Nephron progenitor cell (in vitro differentiated cells): ENCODE measurements around the gene P3H4.
"Not testable (repeated sequence)": the region's sequence is repeated elsewhere in the genome, so short reads cannot be mapped to it uniquely, and the experiment has no call there.

Experiments
- DNase-seq: peaks from one replicate; pipeline ENCODE4 v3.0.0; 2021
- H3K27ac Mint-ChIP-seq: 2 replicates; pipeline ENCODE4 v1.8.0; 2021; ENCODE audit warnings: mild to moderate bottlenecking, moderate library complexity, mixed read lengths
- H3K27me3 Mint-ChIP-seq: 2 replicates; pipeline ENCODE4 v1.8.0; 2021; ENCODE audit warnings: mild to moderate bottlenecking, low read depth, mixed read lengths; ENCODE audit not compliant: poor library complexity
- H3K36me3 Mint-ChIP-seq: 2 replicates; pipeline ENCODE4 v1.8.0; 2021; ENCODE audit warnings: low read depth, mixed read lengths
- H3K4me1 Mint-ChIP-seq: 2 replicates; pipeline ENCODE4 v1.8.0; 2021; ENCODE audit warnings: mixed read lengths
- H3K4me3 Mint-ChIP-seq: 2 replicates; pipeline ENCODE4 v1.8.0; 2021; ENCODE audit warnings: mild to moderate bottlenecking, moderate library complexity, mixed read lengths
- H3K9me3 Mint-ChIP-seq: 2 replicates; pipeline ENCODE4 v1.8.0; 2021; ENCODE audit warnings: mild to moderate bottlenecking, moderate library complexity, mixed read lengths
- TF ChIP-seq, protein P1 (sequence below): fragments of 200-600 bp; sonication (generic); IDR thresholded peaks from 2 replicates; pipeline ENCODE4 v1.5.0; 2021; ENCODE audit warnings: antibody characterized with exemption

Gene P3H4

GRCh38 chr17:41811549-41812380 is at the start of gene P3H4:
Gene P3H4 (minus strand): TSS chr17:41811949. CDS start chr17:41811915, 34 bp downstream.
- H3K4me3 Mint-ChIP-seq, result peak within 1 kb of the TSS; percentile 93
- H3K27me3 Mint-ChIP-seq, result peaks cover 3% of the 10 kb centered on the region
- H3K36me3 Mint-ChIP-seq, result peaks cover 33% of the 10 kb centered on the region
- no peaks in the 10 kb centered on the region for H3K9me3 Mint-ChIP-seq
- peak within 1 kb of the TSS; percentile 98 for H3K27ac Mint-ChIP-seq
- peaks cover 50% of the 10 kb centered on the region for H3K4me1 Mint-ChIP-seq
- DNase-seq, result peak; percentile 80
- TF ChIP-seq, protein P1, sequence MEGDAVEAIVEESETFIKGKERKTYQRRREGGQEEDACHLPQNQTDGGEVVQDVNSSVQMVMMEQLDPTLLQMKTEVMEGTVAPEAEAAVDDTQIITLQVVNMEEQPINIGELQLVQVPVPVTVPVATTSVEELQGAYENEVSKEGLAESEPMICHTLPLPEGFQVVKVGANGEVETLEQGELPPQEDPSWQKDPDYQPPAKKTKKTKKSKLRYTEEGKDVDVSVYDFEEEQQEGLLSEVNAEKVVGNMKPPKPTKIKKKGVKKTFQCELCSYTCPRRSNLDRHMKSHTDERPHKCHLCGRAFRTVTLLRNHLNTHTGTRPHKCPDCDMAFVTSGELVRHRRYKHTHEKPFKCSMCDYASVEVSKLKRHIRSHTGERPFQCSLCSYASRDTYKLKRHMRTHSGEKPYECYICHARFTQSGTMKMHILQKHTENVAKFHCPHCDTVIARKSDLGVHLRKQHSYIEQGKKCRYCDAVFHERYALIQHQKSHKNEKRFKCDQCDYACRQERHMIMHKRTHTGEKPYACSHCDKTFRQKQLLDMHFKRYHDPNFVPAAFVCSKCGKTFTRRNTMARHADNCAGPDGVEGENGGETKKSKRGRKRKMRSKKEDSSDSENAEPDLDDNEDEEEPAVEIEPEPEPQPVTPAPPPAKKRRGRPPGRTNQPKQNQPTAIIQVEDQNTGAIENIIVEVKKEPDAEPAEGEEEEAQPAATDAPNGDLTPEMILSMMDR, result peak; percentile 44

- Mint-ChIP-seq H3K4me1 (peaks cover 31% of the 10 kb centered on the region), H3K27me3 (peaks cover 3% of the 10 kb centered on the region), H3K36me3 (peaks cover 6% of the 10 kb centered on the region), H3K4me3 (no peak overlapping the region), H3K9me3 (no peaks in the 10 kb centered on the region), H3K27ac (peak overlapping the region; percentile 73)
- TF ChIP-seq, protein P1, result no peak
- DNase-seq, result no peak
Measured at GRCh38 chr17:41860254-41860931, 48.6 kb upstream of the P3H4 start.

DNA sequence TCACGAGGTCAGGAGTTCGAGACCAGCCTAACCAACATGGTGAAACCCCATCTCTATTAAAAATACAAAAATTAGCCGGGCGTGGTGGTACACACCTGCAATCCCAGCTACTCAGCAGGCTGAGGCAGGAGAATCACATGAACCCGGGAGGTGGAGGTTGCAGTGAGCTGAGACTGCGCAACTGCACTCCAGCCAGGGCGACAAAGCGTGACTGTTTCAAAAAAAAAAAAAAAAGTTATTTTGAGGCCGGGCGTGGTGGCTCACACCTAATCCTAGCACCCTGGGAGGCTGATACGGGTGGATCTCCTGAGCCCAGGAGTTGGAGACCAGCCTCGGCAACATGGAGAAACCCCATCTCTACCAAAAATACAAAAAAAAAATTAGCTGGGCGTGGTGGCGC is 39.6 kb upstream of the P3H4 start:
- H3K4me3 Mint-ChIP-seq, H3K9me3 Mint-ChIP-seq, H3K27ac Mint-ChIP-seq, H3K27me3 Mint-ChIP-seq, DNase-seq: not testable (repeated sequence)
- H3K4me1 Mint-ChIP-seq, result peaks cover 29% of the 10 kb centered on the region
- H3K36me3 Mint-ChIP-seq, result peaks cover 29% of the 10 kb centered on the region

DNA sequence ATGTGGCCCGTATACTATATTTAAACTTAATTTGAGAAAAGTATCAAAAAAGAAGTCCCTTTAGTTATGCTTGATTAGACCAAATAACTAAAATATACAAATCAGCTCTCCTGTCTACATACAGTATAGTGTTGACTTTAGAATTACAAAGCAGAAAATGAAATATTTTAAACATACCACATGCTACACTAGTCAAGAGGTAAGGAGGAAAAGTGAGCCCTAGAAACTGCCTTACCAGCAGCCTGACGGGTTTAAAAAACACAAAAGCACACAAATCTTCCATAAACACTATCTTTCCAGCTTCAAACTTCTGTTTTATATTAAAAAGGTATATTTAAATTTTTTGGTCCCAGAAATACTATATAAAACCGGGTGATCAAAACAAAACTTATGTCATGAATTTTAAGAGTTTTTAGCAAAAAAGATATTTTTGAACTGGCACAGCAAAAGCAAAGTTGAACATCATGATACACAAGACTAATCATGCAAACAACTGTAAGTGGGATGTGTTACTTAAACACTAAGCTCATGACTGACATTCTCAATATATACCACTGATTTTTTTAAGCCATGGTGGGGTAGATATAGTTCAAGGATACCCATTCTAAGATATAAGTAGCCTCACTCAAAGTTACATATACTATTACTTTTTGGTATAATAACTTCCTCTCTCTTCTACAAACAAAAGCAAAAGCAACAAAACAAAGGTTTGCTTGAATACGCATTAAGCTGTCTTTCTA is 37.7 kb upstream of the P3H4 start:
- Mint-ChIP-seq H3K36me3 (peaks cover 23% of the 10 kb centered on the region), H3K4me1 (peaks cover 29% of the 10 kb centered on the region), H3K27me3 (no peaks in the 10 kb centered on the region), H3K9me3 (no peaks in the 10 kb centered on the region), H3K27ac (no peak overlapping the region), H3K4me3 (no peak overlapping the region)
- TF ChIP-seq, protein P1, result no peak
- no peak for DNase-seq

GRCh38 chr17:41848788-41849187 is 37.0 kb upstream of the P3H4 start:
- no peak for DNase-seq
- Mint-ChIP-seq H3K27ac (no peak overlapping the region), H3K36me3 (peaks cover 17% of the 10 kb centered on the region), H3K4me1 (peaks cover 29% of the 10 kb centered on the region), H3K27me3 (no peaks in the 10 kb centered on the region), H3K4me3 (no peak overlapping the region), H3K9me3 (no peaks in the 10 kb centered on the region)
- TF ChIP-seq, protein P1, result no peak

DNA sequence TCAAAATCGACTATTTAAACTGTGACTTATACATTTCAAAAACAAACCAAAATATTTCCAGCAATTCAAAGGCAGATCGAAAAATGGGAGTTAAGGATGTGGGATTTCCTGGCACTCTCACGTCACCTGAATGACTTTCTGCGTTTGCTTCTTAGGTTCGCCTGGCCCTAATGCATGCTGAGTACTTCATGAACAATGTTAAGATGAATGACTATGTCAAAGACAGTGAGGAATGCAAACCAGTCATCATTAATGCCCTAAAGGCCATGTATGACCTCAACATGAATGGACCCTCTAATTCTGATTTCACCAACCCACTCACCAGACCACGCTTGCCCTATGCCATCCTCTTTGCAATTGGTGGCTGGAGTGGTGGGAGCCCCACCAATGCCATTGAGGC is 33.2 kb upstream of the P3H4 start:
- H3K27ac Mint-ChIP-seq, result no peak overlapping the region
- peaks cover 5% of the 10 kb centered on the region for H3K36me3 Mint-ChIP-seq
- TF ChIP-seq, protein P1, result no peak
- DNase-seq, result no peak
- no peaks in the 10 kb centered on the region for H3K27me3 Mint-ChIP-seq
- H3K4me3 Mint-ChIP-seq, result no peak overlapping the region
- H3K4me1 Mint-ChIP-seq, result peaks cover 23% of the 10 kb centered on the region
- no peaks in the 10 kb centered on the region for H3K9me3 Mint-ChIP-seq

- H3K4me3 Mint-ChIP-seq, H3K27me3 Mint-ChIP-seq, H3K4me1 Mint-ChIP-seq, H3K36me3 Mint-ChIP-seq, DNase-seq, H3K9me3 Mint-ChIP-seq, H3K27ac Mint-ChIP-seq: not testable (repeated sequence)
Measured at GRCh38 chr17:41840781-41841180, 29.0 kb upstream of the P3H4 start.

DNA sequence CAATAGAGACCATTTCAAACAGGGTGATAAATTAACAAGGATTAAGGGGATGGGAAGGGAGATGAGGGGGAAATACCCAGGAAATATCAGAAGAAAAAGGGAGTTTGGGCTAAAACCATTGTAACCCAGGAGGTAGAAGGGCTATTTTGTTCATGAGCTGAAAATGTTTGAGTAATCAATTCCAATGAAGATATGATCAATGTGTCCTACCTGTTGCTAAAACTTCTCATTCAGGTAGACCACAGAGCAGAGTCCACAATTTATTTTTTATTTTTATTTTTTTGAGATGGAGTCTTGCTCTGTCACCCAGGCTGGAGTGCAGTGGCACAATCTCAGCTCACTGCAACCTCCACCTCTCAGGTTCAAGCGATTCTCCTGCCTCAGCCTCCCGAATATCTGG is 27.7 kb upstream of the P3H4 start:
- DNase-seq, H3K9me3 Mint-ChIP-seq, H3K4me3 Mint-ChIP-seq, H3K27ac Mint-ChIP-seq, H3K36me3 Mint-ChIP-seq, H3K27me3 Mint-ChIP-seq: not testable (repeated sequence)
- peaks cover 16% of the 10 kb centered on the region for H3K4me1 Mint-ChIP-seq
